GM18507 (cell line): ENCODE results near the gene PPP4C.
"Not testable (repeated sequence)": the region's sequence is repeated elsewhere in the genome, so short reads cannot be mapped to it uniquely, and the experiment has no call there.

Source experiments
- DNase-seq: peaks from one replicate; pipeline ENCODE4 v3.0.0; 2011; ENCODE audit warnings: low read depth; ENCODE audit not compliant: insufficient read length; ENCODE audit errors: extremely low spot score
- FAIRE-seq: peaks from 2 replicates; lab custom pipeline; 2011; peaks lifted over from hg19 to GRCh38; lab: Jason Lieb, UNC

The PPP4C gene

GRCh38 chr16:30075503-30076275 lies at the start of gene PPP4C:
Gene PPP4C (plus strand): TSS chr16:30075994. CDS start chr16:30076378, 384 bp downstream.
- DNase-seq = peak; percentile 95
- peak; percentile 72 for FAIRE-seq

- FAIRE-seq = no peak
- no peak for DNase-seq
Measured at GRCh38 chr16:30026449-30026848, 49.3 kb upstream of the PPP4C start.

- DNase-seq = no peak
Measured at GRCh38 chr16:30027588-30028437, 48.0 kb upstream of the PPP4C start.

GRCh38 chr16:30028438-30029076 lies 47.2 kb upstream of the PPP4C start:
- no peak for FAIRE-seq

More at GRCh38 chr16:30027588-30028437, 48.0 kb upstream of the PPP4C start:
- no peak for FAIRE-seq

GRCh38 chr16:30030011-30030685 lies 45.6 kb upstream of the PPP4C start:
- FAIRE-seq (no peak), DNase-seq (no peak)

More at GRCh38 chr16:30028438-30029076, 47.2 kb upstream of the PPP4C start:
- no peak for DNase-seq

GRCh38 chr16:30030841-30031413 lies 44.9 kb upstream of the PPP4C start, which contains the start of gene TLCD3B:
Gene TLCD3B (minus strand): TSS chr16:30031271. CDS start chr16:30030527, 744 bp downstream.
- no peak for FAIRE-seq
- no peak for DNase-seq

- no peak for DNase-seq
- FAIRE-seq = no peak
Measured at GRCh38 chr16:30031477-30031918, 44.3 kb upstream of the PPP4C start.

- FAIRE-seq (peak; percentile 74), DNase-seq (no peak)
Measured at GRCh38 chr16:30032083-30032819, 43.5 kb upstream of the PPP4C start.

GRCh38 chr16:30033270-30033669 lies 42.5 kb upstream of the PPP4C start:
- DNase-seq (no peak), FAIRE-seq (peak; percentile 64)

GRCh38 chr16:30040221-30040620 lies 35.6 kb upstream of the PPP4C start:
- DNase-seq (no peak), FAIRE-seq (no peak)

- not testable (repeated sequence) for DNase-seq, FAIRE-seq
Measured at GRCh38 chr16:30040690-30041089, 35.1 kb upstream of the PPP4C start.

GRCh38 chr16:30041841-30042240 lies 34.0 kb upstream of the PPP4C start:
- FAIRE-seq (no peak), DNase-seq (no peak)

- DNase-seq (no peak), FAIRE-seq (no peak)
Measured at GRCh38 chr16:30046178-30046577, 29.6 kb upstream of the PPP4C start.

GRCh38 chr16:30046588-30046987 lies 29.2 kb upstream of the PPP4C start:
- DNase-seq = no peak
- FAIRE-seq = no peak

- FAIRE-seq (no peak), DNase-seq (no peak)
Measured at GRCh38 chr16:30049871-30050270, 25.9 kb upstream of the PPP4C start.

GRCh38 chr16:30051518-30051917 lies 24.3 kb upstream of the PPP4C start:
- DNase-seq (no peak), FAIRE-seq (no peak)

GRCh38 chr16:30052671-30053372 lies 23.0 kb upstream of the PPP4C start:
- DNase-seq (peak; percentile 95), FAIRE-seq (peak; percentile 90)
